Measurements from ENCODE around the gene ARID3A.

DNA sequence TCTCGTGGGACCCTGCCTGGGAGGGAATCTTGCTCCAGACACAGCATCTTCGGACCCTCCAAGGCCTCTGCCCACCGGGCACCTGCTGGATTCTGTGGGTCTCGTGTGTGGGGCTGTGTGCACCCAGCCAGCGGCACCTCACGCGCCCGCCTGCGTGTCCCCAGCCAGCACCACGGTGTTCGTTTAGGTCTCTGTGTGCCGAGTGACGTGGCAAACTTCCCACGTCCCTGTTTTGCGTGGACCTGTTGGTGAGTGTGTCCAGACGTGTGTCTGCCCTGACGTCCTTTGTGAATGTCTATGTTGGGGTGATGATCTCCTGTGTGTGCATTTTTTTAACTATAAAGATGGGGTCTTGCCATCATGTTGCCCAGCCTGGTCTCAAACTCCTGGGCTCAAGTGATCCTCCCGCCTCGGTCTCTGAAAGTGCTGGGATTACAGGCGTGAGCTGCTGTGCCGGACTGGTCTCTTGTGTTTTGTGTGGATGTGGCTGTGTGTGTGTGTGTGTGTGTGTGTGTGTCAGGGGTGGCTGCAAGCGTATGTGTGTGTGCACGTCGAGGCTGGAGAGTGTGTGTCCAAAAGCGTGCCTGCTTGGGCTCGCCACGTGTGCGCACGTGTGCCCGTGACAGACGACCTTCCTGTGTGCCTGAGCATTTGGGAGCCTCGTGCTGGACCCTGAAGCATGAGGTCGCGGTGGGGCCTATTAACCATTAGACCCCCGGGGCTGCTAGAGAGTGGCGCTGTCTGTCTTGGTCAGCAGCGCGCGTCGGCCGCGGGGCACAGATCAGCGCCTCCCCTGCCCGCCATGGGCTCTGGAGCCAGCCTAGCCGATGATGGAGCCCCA, 15.7 kb downstream of the ARID3A start:
- TF ChIP-seq, protein P1, sequence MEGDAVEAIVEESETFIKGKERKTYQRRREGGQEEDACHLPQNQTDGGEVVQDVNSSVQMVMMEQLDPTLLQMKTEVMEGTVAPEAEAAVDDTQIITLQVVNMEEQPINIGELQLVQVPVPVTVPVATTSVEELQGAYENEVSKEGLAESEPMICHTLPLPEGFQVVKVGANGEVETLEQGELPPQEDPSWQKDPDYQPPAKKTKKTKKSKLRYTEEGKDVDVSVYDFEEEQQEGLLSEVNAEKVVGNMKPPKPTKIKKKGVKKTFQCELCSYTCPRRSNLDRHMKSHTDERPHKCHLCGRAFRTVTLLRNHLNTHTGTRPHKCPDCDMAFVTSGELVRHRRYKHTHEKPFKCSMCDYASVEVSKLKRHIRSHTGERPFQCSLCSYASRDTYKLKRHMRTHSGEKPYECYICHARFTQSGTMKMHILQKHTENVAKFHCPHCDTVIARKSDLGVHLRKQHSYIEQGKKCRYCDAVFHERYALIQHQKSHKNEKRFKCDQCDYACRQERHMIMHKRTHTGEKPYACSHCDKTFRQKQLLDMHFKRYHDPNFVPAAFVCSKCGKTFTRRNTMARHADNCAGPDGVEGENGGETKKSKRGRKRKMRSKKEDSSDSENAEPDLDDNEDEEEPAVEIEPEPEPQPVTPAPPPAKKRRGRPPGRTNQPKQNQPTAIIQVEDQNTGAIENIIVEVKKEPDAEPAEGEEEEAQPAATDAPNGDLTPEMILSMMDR (IDR thresholded peaks at IDR 0.05), result no peak
- TF ChIP-seq POLR2A (IDR thresholded peaks at IDR 0.05), result no peak

All from Peyer's patch (tissue), 4 donors.